Keratinocyte (primary cell): ENCODE data around the gene ZNF69. TPM values are rescaled to one million over a fixed set of nuclear protein-coding genes. Genes with fewer than 3 reads are reported as not detected.
"Not testable (repeated sequence)": the region's sequence is repeated elsewhere in the genome, so short reads cannot be mapped to it uniquely, and the experiment has no call there.

Experiments used
- DNase-seq: peaks from one replicate; pipeline ENCODE4 v3.0.0-alpha.2; 2011; ENCODE audit warnings: low read depth, missing footprints, low spot score
- FAIRE-seq: peaks from 2 replicates; lab custom pipeline; 2011; peaks lifted over from hg19 to GRCh38; lab: Jason Lieb, UNC
- H2AFZ ChIP-seq: 2 replicates; pipeline ENCODE4 v1.6.0; 2012; ENCODE audit warnings: low read length, control low read depth, inconsistent platforms; ENCODE audit not compliant: control insufficient read depth
- H3K27ac ChIP-seq: 2 replicates; pipeline ENCODE4 v1.5.1; 2011; ENCODE audit warnings: low read length; ENCODE audit not compliant: control insufficient read depth, insufficient read depth
- H3K27me3 ChIP-seq: 3 replicates; pipeline ENCODE4 v1.6.0; 2011; ENCODE audit warnings: low read length; ENCODE audit not compliant: control insufficient read depth, insufficient read depth; ENCODE audit errors: extremely low read depth
- H3K36me3 ChIP-seq, 2 experiments: 2 replicates in 1 of 2; 3 replicates in 1 of 2; pipeline ENCODE4 v1.5.1; 2011; ENCODE audit warnings: low read length in 2 of 2, mild to moderate bottlenecking in 1 of 2; ENCODE audit not compliant: control insufficient read depth in 2 of 2, insufficient read depth in 2 of 2; ENCODE audit errors: extremely low read depth in 1 of 2
- H3K4me1 ChIP-seq: 3 replicates; pipeline ENCODE4 v1.5.1; 2011; ENCODE audit warnings: low read length; ENCODE audit not compliant: control insufficient read depth, insufficient read depth; ENCODE audit errors: extremely low read depth
- H3K4me2 ChIP-seq: 3 replicates; pipeline ENCODE4 v1.6.0; 2011; ENCODE audit warnings: low read depth, low read length; ENCODE audit not compliant: control insufficient read depth, insufficient read depth; ENCODE audit errors: extremely low read depth
- H3K4me3 ChIP-seq, 3 experiments: fragments of 200-600 bp in 1 of 3; sonication (generic) in 1 of 3; 2 replicates in 2 of 3; 3 replicates in 1 of 3; pipeline ENCODE4 v1.5.1; 2011 to 2016; ENCODE audit warnings: low read length in 3 of 3, mild to moderate bottlenecking in 3 of 3, control low read depth in 2 of 3, inconsistent platforms in 1 of 3, low read depth in 1 of 3, mixed read lengths in 1 of 3, mixed run types in 1 of 3, moderate library complexity in 1 of 3; ENCODE audit not compliant: control insufficient read depth in 2 of 3, insufficient read depth in 2 of 3; ENCODE audit errors: extremely low read depth in 1 of 3
- H3K79me2 ChIP-seq: 2 replicates; pipeline ENCODE4 v1.6.0; 2012; ENCODE audit warnings: low read length; ENCODE audit not compliant: control insufficient read depth, insufficient read depth
- H3K9ac ChIP-seq: 3 replicates; pipeline ENCODE4 v1.6.0; 2011; ENCODE audit warnings: low read length; ENCODE audit not compliant: control insufficient read depth, insufficient read depth; ENCODE audit errors: extremely low read depth
- H3K9me1 ChIP-seq: 3 replicates; pipeline ENCODE4 v1.6.0; 2011; ENCODE audit warnings: low read length; ENCODE audit not compliant: control insufficient read depth, insufficient read depth; ENCODE audit errors: extremely low read depth
- H3K9me3 ChIP-seq: 2 replicates; pipeline ENCODE4 v1.5.1; 2012; ENCODE audit warnings: low read depth, low read length; ENCODE audit not compliant: control insufficient read depth
- H4K20me1 ChIP-seq: 3 replicates; pipeline ENCODE4 v1.6.0; 2011; ENCODE audit warnings: low read length; ENCODE audit not compliant: control insufficient read depth, insufficient read depth; ENCODE audit errors: extremely low read depth
- CTCF ChIP-seq, 3 experiments: IDR thresholded peaks in 1 of 3; conservative IDR thresholded peaks in 1 of 3; optimal IDR thresholded peaks in 1 of 3; 2 replicates in 2 of 3; 3 replicates in 1 of 3; pipeline versions ENCODE3 to v1.5.1; 2011; ENCODE audit warnings: low read length in 3 of 3, mild to moderate bottlenecking in 3 of 3, moderate library complexity in 2 of 3, control low read depth in 1 of 3, inconsistent platforms in 1 of 3; ENCODE audit not compliant: insufficient read depth in 2 of 3; ENCODE audit errors: extremely low read depth in 1 of 3
- EZH2 ChIP-seq: IDR thresholded peaks from one replicate; pipeline ENCODE4 v1.6.1; 2012; ENCODE audit warnings: inconsistent platforms, mild to moderate bottlenecking, low read length, moderate library complexity
- dilution Hi-C: fragments of 300-500 bp; cut with MboI; formaldehyde crosslinking; loops from one replicate; pipeline ENCODE4 v1.7.0; 2020; ENCODE audit warnings: low sequenced_read_pairs; ENCODE audit not compliant: extremely low pct_ligation_motif_present
- polyA plus RNA-seq, 5 experiments: library from polyadenylated mRNA; depleted of rRNA in 3 of 5; stranded (reverse) in 3 of 5; stranded (forward) in 1 of 5; unstranded in 1 of 5; fragments of >200 nt; gene quantifications; 1 replicate in 1 of 5; 2 replicates in 3 of 5; 3 replicates in 1 of 5; pipeline versions ENCODE4 v1.2.1 to v1.2.3, GENCODE V29; 2011 to 2012; ENCODE audit warnings: missing spikeins in 2 of 5, low read depth in 1 of 5, low replicate concordance in 1 of 5

Gene ZNF69
- polyA plus RNA-seq, 1 donor (not counting 4 experiments of a cell fraction or from before 2014, with no cell fraction given) = 0.56 TPM

DNA sequence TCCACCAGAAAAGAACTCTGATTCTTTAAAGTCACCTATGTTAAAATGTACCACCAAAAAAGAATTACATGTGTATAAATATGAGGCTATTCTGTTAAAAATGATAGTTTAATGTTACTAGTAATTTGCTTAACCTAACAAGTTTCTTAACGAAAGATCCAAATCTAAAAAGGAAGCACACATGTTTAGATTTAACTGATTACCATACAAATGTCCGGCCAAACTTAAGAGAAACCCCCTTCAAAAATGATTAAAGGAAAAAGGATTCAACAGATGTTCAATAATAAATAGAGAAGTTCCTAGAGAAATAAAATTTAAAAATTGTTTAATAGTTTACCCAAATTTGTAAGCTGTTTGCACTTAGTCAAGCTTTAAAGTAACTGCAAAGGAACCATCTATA is 5.0 kb upstream of the ZNF69 start:
- Histone ChIP-seq H3K4me3 (no peak overlapping the region), H3K9ac (no peak overlapping the region), H3K4me2 (no peak overlapping the region), H4K20me1 (no peaks in the 10 kb centered on the region), H3K9me3 (no peaks in the 10 kb centered on the region), H3K4me1 (no peaks in the 10 kb centered on the region), H2AFZ (no peak overlapping the region), H3K27ac (no peak overlapping the region), H3K36me3 (no peaks in the 10 kb centered on the region), H3K79me2 (no peaks in the 10 kb centered on the region), H3K9me1 (no peaks in the 10 kb centered on the region), H3K27me3 (no peaks in the 10 kb centered on the region)
- dilution Hi-C loops = loop anchor here (5.0 kb wide), 1 partner anchor 35 kb away; the partner anchor contains the start of gene ZNF439
- FAIRE-seq (no peak), DNase-seq (no peak)
- no peak for TF ChIP-seq EZH2
- no peak for TF ChIP-seq CTCF (optimal IDR thresholded peaks at IDR 0.05 in 1 of 3, IDR thresholded peaks at IDR 0.05 in 1 of 3, conservative IDR thresholded peaks at IDR 0.05 in 1 of 3; ENCODE audit: extremely low read depth in 1 of 3, insufficient read depth in 2 of 3, low read length in 3 of 3)

DNA sequence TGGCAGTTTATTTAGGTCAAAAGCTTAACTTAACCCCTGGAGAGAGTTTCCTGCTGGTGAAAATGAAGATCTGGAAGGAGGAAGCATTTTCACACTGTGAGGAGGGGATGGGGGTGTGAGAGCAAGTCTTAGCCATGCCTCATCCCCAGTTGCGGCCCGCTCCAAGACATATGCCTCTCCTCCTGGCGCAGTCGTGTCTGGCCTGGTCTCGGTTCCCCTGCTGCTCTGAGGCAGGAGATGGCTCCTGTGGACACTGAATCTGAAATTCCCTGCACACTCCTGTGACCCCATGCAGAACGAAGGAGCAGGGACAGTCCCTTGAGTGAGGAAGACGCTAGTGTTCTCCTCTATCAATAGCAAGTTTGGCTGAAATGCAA is 360 bp upstream of the ZNF69 start:
- Histone ChIP-seq H4K20me1 (no peaks in the 10 kb centered on the region), H3K9ac (no peak overlapping the region), H3K9me3 (no peaks in the 10 kb centered on the region), H3K27me3 (no peaks in the 10 kb centered on the region), H3K4me2 (peak overlapping the region; percentile 85), H3K36me3 (no peaks in the 10 kb centered on the region), H2AFZ (peak overlapping the region; percentile 90), H3K4me1 (no peaks in the 10 kb centered on the region), H3K4me3 (peak overlapping the region in 1 of 3 experiments; percentile 66), H3K79me2 (no peaks in the 10 kb centered on the region), H3K9me1 (no peaks in the 10 kb centered on the region), H3K27ac (no peak overlapping the region)
- DNase-seq (no peak), FAIRE-seq (no peak)
- TF ChIP-seq CTCF (optimal IDR thresholded peaks at IDR 0.05 in 1 of 3, IDR thresholded peaks at IDR 0.05 in 1 of 3, conservative IDR thresholded peaks at IDR 0.05 in 1 of 3; ENCODE audit: extremely low read depth in 1 of 3, insufficient read depth in 2 of 3, low read length in 3 of 3) = no peak
- dilution Hi-C loops = no loop called here

GRCh38 chr19:11889901-11890300 is 2.3 kb downstream of the ZNF69 start:
- H3K27ac ChIP-seq, H3K4me3 ChIP-seq, dilution Hi-C loops, DNase-seq, H4K20me1 ChIP-seq, H2AFZ ChIP-seq, H3K27me3 ChIP-seq, H3K9me1 ChIP-seq, FAIRE-seq, H3K9ac ChIP-seq, H3K4me2 ChIP-seq, H3K36me3 ChIP-seq, H3K4me1 ChIP-seq, H3K79me2 ChIP-seq, H3K9me3 ChIP-seq: not testable (repeated sequence)
